Rectal smooth muscle tissue (tissue), 1 donor: ENCODE data around the gene WBP1L.

Source experiments
- H3K27ac ChIP-seq: one replicate; pipeline ENCODE4 v1.7.0; 2013; ENCODE audit warnings: low read depth, low read length, inconsistent platforms
- H3K27me3 ChIP-seq: one replicate; pipeline ENCODE4 v1.7.0; 2013; ENCODE audit warnings: low read length; ENCODE audit not compliant: control insufficient read depth, insufficient read depth
- H3K36me3 ChIP-seq: one replicate; pipeline ENCODE4 v1.7.0; 2013; ENCODE audit warnings: low read length; ENCODE audit not compliant: control insufficient read depth, insufficient read depth
- H3K4me1 ChIP-seq: one replicate; pipeline ENCODE4 v1.7.0; 2013; ENCODE audit warnings: low read length; ENCODE audit not compliant: control insufficient read depth, insufficient read depth
- H3K4me3 ChIP-seq: one replicate; pipeline ENCODE4 v1.7.0; 2013; ENCODE audit warnings: low read length
- H3K9ac ChIP-seq: one replicate; pipeline ENCODE4 v1.7.0; 2013; ENCODE audit warnings: low read length

WBP1L gene

DNA sequence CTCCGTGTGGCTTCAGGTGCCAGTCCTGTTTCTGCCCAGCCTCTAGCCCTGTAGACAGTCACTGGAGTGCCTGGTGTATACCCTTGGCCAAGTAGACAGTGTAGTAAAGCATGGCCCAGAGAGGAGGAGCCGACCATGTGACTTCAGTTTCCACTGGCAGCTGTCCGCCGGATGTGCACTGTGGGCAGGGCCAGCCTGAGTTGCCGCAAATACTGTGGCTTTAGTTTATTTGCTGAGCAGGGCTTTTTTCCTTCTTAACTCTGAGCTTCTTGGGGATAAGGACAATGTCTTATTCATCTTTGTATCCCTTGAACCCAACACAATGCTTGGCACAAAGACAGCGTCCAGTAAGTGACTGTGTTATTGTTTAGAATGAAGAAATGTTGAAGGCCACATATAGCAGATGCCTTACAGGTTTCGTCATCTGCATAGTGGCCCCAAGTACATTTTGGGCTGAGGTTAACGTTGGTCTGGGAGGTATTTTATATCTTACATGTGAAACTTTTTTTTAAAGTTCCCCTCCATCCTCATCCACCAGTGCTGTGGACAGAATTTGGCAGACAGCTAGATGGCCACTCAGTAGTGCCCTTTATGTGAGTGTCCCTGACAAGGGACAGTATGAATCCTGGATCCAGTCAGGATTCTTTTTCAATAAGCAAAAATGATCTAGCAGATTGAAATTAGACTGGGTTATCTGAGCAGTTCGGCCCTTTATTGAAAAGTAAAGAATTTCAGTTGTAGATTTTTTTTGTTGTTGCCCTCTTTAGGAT is 52.8 kb downstream of the WBP1L start:
- Histone ChIP-seq H3K4me1 (peaks cover 56% of the 10 kb centered on the region), H3K4me3 (no peak overlapping the region), H3K9ac (no peak overlapping the region), H3K27ac (peak overlapping the region; percentile 71), H3K27me3 (no peaks in the 10 kb centered on the region), H3K36me3 (peaks cover 10% of the 10 kb centered on the region)

DNA sequence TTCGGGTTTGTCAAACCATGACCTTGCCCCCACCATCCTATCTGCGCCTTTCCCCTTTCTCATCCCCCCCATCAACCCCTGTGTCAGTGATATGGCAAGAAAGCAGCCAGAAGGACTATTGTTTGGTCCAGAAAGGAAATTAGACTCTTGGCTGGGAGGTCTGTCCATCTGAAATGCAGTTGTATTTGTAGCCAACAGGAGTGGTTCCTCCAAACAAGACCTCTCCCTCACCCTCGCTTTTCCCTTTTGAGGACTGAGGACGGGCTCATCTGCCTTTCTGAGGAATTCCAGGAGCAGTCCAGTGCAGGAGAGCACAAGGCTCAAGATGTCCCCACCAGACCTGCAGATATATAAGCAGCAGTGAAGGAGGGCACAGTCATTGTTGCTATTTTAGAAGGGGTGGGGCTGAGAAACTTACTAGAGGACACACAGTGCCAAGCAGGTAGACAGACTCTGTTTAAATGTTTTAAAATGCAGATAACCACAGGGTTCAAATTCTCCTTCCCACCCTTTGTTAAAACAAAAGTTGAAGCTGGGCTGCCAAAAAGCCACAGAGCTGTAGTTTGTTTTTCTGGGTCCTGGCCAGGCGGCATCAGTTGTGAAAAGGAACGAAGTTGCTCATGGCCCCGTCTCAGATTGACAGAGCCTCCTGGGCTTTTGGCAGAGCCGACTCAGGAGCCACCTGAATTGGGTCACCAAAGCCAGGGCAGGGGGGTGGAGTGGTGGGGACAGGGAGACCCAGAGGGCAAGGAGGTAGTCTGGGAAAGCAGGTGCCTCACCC is 56.1 kb downstream of the WBP1L start:
- Histone ChIP-seq H3K36me3 (peaks cover 10% of the 10 kb centered on the region), H3K4me1 (peaks cover 56% of the 10 kb centered on the region), H3K9ac (no peak overlapping the region), H3K4me3 (no peak overlapping the region), H3K27me3 (no peaks in the 10 kb centered on the region), H3K27ac (peak overlapping the region; percentile 70)

DNA sequence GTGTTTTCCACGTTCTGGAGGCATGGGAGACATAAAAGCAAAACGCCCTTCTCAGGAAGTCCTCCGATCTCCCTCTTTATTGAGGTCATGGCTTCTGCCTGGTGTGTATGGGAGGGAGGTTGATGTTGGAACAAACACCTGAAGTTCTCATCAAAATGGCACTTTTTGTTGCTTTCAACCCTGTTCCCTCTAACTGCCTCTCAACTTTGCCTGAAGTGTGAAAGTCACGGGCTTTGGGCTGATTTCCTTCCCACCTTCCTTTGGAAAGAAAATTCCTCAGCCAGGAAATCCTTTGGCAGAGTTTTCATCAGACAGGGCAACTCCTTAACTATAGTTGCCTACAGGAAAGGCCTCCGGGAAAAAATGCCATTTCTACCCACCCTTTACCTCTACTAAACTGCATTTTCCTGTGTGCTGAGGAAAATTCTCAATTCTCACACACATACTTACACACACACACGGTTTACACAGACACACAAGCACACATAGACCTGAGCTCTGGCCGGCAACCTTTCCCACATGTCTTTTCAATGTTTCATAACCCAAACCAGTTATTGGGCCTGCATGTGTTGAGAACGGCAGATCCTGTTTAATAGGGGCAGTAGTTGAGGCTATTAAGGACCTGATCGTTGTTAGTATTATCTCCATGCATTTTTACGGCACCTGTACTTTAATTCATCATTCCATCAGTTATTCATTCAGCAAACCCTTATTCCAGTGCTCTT is 57.0 kb downstream of the WBP1L start:
- peak overlapping the region; percentile 70 for H3K27ac ChIP-seq
- no peak overlapping the region for H3K9ac ChIP-seq
- no peaks in the 10 kb centered on the region for H3K27me3 ChIP-seq
- H3K4me1 ChIP-seq: peaks cover 47% of the 10 kb centered on the region
- H3K36me3 ChIP-seq: peaks cover 10% of the 10 kb centered on the region
- no peak overlapping the region for H3K4me3 ChIP-seq

DNA sequence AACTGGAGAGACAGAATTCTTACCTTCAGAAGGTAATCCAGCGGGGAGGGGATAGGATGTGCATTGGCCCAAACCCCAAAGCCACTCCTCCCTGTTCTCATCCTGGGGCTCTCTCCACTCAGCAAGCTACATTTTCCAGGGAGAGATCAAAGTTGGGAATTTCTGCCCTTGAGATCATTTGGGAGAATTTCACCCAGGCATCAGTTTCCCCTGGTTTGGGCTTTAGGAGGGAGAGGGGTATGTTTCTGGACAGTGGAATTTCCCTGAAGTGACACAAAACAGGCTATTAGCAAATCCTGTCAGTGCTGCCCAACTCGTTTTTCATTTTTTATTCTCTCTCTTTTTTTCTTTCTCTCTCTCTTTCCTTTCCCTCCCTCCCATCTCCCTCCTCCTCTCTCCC is 57.7 kb downstream of the WBP1L start:
- H3K36me3 ChIP-seq: peaks cover 10% of the 10 kb centered on the region
- no peak overlapping the region for H3K9ac ChIP-seq

DNA sequence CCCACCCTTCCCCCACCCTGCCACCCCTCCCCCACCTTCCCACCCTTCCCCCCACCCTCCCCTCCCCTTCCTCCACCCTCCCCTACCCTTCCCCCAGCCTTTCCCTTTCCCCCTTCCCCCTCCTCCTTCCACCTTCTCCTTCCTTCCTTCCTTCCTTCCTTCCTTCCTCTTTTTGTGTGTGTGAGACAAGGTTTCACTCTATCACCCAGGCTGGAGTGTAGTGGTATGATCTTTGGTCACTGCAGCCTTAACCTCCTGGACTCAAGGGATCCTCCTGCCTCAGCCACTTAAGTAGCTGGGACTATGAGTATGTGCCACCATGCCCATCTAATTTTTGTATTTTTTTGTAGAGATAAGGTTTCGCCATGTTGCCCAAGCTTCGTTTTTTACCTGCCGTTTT is 58.2 kb downstream of the WBP1L start:
- H3K9ac ChIP-seq: no peak overlapping the region
- peak overlapping the region; percentile 56 for H3K27ac ChIP-seq
- H3K36me3 ChIP-seq: peaks cover 10% of the 10 kb centered on the region
- no peaks in the 10 kb centered on the region for H3K27me3 ChIP-seq
- H3K4me3 ChIP-seq: no peak overlapping the region
- H3K4me1 ChIP-seq: peaks cover 35% of the 10 kb centered on the region

More for the DNA sequence above, 57.7 kb downstream of the WBP1L start:
- no peak overlapping the region for H3K4me3 ChIP-seq
- no peaks in the 10 kb centered on the region for H3K27me3 ChIP-seq
- peak overlapping the region; percentile 70 for H3K27ac ChIP-seq
- H3K4me1 ChIP-seq: peaks cover 40% of the 10 kb centered on the region

DNA sequence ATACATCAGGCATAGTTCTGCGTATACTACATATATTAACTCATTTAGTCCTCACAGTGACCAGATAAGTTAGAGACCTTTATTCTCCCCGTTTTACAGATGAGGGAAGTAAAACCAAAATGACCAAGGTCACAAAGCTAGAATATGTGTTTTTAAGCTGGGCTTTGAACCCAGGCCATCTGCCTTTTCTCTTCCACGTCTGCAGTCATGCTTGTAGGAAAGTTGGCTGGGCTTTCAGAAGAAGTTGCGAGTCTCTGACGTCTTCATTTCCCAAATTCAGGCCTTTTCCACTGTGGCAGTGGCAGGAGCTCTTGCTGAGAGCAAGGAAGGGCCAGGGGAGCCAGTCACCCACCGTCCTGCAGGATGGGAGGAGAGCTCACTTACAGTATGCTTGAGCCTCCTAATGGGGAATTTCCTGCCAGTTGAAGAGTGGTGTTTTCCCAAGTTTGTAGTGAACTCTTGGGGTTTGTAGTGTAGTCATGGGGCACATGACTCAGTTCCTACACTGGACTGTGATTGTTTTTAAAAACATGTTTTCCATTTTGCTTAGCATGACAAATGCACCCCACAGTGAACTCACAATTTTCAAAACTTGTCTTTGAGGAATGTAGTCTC is 59.3 kb downstream of the WBP1L start:
- Histone ChIP-seq H3K4me3 (no peak overlapping the region), H3K4me1 (peaks cover 35% of the 10 kb centered on the region), H3K27me3 (no peaks in the 10 kb centered on the region), H3K9ac (no peak overlapping the region), H3K36me3 (peaks cover 8% of the 10 kb centered on the region), H3K27ac (peak overlapping the region; percentile 58)

DNA sequence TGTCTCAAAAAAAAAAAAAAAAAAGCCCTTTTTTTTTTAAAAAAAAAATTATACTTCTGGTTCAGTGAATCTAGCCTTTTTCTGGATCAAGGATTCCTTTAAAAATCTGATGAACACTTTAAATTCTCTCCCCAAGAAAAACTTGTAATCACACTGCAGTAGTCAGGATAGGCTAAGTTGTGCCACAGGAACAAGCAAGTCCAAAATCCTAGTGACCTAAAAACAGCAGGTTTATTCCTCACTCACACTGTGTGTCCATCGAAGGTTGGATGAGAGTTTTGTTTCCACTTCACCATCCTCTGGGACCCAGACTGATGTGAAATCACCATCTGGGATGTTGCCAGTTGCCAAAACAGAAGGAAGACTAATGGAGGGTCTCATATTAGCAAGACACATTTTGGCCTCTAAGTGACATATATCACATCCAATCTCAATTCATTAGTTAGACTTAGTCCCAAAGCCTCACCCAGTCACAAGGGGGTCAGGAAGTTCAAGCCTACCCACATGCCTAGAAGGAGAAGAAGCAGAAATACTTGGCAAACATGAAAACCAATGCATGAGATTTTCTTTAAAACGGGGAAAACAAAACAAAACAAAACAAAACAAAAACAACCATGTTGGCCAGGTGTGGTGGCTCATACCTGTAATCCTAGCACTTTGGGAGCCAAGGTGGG is 60.8 kb downstream of the WBP1L start:
- no peak overlapping the region for H3K4me3 ChIP-seq
- peaks cover 4% of the 10 kb centered on the region for H3K36me3 ChIP-seq
- no peak overlapping the region for H3K27ac ChIP-seq
- peaks cover 32% of the 10 kb centered on the region for H3K4me1 ChIP-seq
- no peaks in the 10 kb centered on the region for H3K27me3 ChIP-seq
- H3K9ac ChIP-seq: no peak overlapping the region

DNA sequence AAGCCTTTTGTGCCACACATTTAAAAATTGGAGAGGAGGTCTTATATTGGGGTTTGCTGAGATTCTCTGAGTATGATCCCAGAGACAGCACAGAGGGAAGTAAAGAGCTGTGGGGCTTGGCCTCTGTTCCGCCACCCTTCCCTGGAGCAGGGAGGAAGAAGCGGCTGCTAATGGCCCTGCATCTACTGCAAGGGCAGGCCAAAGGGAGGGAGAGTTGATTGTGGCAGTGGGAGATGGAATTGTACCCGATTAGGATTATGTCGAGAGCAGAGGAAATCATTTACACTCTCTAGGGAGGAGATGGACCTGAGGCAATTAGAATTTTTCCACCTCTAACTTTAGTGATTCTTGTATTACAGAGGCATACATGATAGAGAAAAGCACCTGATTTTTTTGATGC is 64.6 kb downstream of the WBP1L start:
- Histone ChIP-seq H3K4me1 (no peaks in the 10 kb centered on the region), H3K9ac (no peak overlapping the region), H3K4me3 (no peak overlapping the region), H3K27ac (no peak overlapping the region), H3K27me3 (no peaks in the 10 kb centered on the region), H3K36me3 (peaks cover 23% of the 10 kb centered on the region)

DNA sequence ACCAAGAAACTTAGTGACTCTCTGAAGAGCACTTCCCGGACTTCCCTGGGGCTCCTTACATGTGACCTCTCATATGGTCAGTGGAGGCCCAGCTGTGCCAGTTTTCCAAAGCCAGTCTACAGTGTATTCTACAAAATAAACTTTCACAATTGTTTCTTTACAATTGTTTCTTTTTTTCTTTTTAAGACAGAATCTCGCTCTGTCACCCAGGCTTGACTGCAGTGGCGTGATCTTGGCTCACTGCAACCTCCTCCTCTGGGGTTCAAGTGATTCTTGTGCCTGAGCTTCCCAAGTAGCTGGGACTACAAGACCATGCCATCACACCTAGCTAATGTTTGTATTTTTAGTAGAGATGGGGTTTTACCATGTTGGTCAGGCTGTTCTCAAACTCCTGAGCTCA is 67.6 kb downstream of the WBP1L start:
- no peak overlapping the region for H3K4me3 ChIP-seq
- peaks cover 29% of the 10 kb centered on the region for H3K36me3 ChIP-seq
- H3K4me1 ChIP-seq: peaks cover 15% of the 10 kb centered on the region
- H3K9ac ChIP-seq: no peak overlapping the region
- H3K27ac ChIP-seq: no peak overlapping the region
- H3K27me3 ChIP-seq: no peaks in the 10 kb centered on the region

DNA sequence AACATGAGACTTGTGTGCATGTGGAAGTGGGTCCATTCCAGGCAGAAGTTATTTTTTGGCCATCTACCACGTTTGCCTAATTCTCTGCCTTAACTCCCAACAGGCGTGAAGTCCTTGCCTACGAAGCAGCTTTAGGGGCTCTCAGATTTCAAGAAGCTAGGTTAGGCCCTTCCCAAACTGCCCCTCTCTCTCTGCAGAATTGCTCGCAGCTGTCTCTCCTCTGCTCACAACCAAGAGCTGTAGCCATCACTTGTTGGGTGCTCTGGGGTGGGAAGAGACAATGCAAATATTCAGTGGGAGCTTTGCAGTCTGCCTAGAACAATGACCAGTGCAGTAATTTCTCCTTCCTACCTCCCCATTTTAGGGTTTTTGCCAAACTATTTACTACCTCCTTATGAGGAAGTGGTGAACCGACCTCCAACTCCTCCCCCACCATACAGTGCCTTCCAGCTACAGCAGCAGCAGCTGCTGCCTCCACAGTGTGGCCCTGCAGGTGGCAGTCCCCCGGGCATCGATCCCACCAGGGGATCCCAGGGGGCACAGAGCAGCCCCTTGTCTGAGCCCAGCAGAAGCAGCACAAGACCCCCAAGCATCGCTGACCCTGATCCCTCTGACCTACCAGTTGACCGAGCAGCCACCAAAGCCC is 68.6 kb downstream of the WBP1L start:
- H3K27me3 ChIP-seq: no peaks in the 10 kb centered on the region
- peaks cover 29% of the 10 kb centered on the region for H3K36me3 ChIP-seq
- no peak overlapping the region for H3K4me3 ChIP-seq
- H3K9ac ChIP-seq: no peak overlapping the region
- H3K4me1 ChIP-seq: peaks cover 17% of the 10 kb centered on the region
- no peak overlapping the region for H3K27ac ChIP-seq

DNA sequence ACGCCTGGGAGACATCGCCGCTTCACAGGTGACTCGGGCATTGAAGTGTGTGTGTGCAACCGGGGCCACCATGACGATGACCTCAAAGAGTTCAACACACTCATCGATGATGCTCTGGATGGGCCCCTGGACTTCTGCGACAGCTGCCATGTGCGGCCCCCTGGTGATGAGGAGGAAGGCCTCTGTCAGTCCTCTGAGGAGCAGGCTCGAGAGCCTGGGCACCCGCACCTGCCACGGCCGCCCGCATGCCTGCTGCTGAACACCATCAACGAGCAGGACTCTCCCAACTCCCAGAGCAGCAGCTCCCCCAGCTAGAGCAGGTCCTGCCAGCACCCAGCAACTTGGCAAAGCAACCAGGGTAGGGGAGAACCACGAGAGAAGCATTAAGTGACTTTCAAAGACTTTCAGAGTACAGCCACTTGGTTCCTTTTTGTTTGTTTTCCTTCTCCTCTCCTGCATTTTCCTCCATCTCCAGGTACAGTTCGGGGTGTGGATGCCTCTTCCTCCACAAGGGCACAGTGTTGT is 69.3 kb downstream of the WBP1L start:
- Histone ChIP-seq H3K27me3 (no peaks in the 10 kb centered on the region), H3K9ac (no peak overlapping the region), H3K4me1 (peaks cover 17% of the 10 kb centered on the region), H3K4me3 (no peak overlapping the region), H3K36me3 (peaks cover 29% of the 10 kb centered on the region), H3K27ac (no peak overlapping the region)
